Measurements from ENCODE around the gene RNF217.

RNF217 gene

GRCh38 chr6:125095580-125096301, 133.5 kb downstream of the RNF217 start:
- no peak for DNase-seq (ENCODE audit: low read depth in 2 of 2)

GRCh38 chr6:125097186-125097585, 134.9 kb downstream of the RNF217 start:
- no peak for DNase-seq (ENCODE audit: low read depth in 2 of 2)

DNA sequence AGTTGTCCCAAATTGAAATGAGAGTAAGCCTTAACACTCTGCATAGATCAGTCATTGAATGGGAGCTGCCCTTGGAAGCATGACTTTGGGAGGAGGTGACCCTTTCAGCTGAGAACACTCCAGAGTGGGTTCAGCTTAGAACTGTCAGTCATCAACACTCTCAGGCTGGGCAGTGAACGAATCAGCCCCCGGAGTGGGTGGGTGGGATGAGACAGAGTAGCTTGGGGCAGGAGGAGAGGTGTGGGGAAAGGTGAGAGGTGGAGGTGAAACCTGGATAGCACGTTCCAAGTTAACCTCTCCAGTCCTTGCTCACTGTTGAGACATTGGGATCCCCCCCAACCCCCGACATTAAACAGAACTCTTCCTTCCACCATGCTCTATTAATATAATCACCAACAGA, 136.0 kb downstream of the RNF217 start:
- DNase-seq (ENCODE audit: low read depth in 2 of 2), result no peak

- no peak for DNase-seq (ENCODE audit: low read depth in 2 of 2)
Observed at GRCh38 chr6:125099211-125100073, 137.2 kb downstream of the RNF217 start.

DNA sequence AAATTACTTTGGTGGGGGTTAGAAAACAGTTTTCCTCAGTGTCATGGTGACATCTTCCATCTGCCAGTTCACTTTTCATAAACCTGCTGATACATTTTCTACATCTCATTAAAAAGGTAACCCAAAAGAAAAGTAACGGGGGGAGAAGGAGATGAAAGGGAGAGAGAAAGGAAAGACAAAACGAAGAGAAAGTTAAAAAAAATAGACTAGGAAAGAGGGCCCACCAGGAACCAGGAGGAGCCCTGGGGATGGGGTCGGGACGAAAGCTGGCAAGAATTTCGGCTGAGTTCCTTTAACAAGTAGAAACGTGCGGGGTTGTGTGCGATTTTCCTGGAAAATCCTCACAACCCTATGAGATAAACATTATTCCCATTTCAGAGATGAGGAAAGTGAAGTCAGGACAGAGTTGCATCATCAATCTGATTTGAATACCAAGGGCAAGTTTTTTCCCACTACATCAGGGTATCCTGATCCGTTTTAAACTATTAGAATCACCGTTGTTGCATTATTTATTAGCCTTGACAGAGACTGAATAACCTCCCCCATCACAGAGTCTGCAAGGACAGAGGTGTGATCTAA, 137.9 kb downstream of the RNF217 start:
- DNase-seq (ENCODE audit: low read depth in 2 of 2), result no peak

GRCh38 chr6:125101128-125101527, 138.9 kb downstream of the RNF217 start:
- no peak for DNase-seq (ENCODE audit: low read depth in 2 of 2)

- DNase-seq (ENCODE audit: low read depth in 2 of 2), result no peak
Observed at GRCh38 chr6:125101631-125102030, 139.4 kb downstream of the RNF217 start.

DNA sequence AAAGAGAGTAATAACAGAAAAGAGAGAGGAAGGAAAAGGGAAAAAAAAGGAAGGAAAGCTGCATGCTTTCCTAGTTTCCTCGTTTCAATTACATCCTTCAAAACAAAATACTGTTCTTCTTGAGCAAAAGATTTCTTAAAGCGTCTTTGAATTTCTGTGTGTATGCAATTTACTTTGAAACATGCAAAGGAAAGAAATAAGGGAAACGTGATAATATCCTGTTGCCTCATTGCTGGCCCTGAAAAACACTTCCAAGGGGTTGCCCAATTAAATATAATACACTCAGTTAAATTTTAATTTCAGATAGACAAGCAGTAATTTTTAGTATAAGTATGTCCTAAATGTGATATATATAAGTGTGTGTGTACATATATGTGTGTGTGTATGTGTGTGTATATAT, 140.2 kb downstream of the RNF217 start:
- no peak for DNase-seq (ENCODE audit: low read depth in 2 of 2)

DNA sequence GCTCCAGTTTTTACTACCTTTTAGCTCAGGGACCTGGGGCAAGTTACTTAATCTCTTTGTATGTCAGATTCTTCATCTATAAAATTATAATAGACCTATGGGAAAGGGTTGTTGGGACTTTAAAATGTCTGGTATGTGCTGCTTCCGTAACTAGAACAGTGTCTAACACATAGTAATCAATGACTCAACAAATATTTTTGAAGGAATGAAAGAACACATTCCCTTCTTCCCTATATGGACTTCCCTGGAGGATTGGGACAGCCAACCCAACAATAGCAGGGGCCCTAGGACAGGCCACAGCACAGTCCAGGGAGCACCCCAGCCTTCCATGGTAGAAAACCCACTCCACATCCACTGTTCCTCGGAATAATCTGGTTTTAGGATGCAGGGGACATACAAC, 140.7 kb downstream of the RNF217 start:
- DNase-seq (ENCODE audit: low read depth in 2 of 2), result no peak

- DNase-seq (ENCODE audit: low read depth in 2 of 2), result no peak
Observed at GRCh38 chr6:125104425-125104824, 142.2 kb downstream of the RNF217 start.

- DNase-seq (ENCODE audit: low read depth in 2 of 2), result no peak
Observed at GRCh38 chr6:125107048-125107447, 144.8 kb downstream of the RNF217 start.

DNA sequence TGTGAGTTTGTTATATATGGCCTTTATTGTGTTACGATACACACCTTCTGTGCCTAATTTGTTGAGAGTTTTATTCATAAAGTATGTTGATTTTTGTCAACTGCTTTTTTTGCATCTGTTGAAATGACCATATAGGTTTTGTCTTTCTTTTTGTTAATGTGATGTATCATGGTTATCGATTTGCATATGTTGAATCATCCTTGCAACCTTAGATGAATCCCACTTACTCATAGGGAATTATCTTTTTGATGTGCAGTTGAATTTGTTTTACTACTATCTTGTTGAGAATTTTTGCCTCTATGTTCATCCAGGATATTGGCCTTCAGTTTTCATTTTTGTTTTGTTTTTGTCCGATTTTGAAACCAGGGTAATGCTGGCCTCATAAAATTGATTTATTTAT, 145.7 kb downstream of the RNF217 start:
- no peak for DNase-seq (ENCODE audit: low read depth in 2 of 2)

DNA sequence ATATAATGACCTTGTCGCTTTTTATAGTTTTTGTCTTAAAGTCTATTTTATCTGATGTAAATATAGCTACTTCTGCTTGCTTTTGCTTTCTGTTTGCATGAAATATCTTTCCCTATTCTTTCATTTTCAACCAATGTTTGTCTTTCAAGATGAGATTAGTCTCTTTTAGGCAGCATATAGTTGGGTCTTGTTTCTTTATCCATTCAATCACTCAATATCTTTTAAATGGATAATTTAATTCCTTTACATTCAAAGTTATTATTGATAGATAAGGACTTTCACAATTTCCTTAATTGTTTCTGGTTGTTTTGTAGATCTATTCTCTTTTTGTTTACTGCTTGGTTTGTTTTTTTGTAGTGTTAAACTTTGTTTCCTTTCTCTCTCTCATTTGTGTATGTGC, 147.8 kb downstream of the RNF217 start:
- DNase-seq (ENCODE audit: low read depth in 2 of 2), result no peak

DNA sequence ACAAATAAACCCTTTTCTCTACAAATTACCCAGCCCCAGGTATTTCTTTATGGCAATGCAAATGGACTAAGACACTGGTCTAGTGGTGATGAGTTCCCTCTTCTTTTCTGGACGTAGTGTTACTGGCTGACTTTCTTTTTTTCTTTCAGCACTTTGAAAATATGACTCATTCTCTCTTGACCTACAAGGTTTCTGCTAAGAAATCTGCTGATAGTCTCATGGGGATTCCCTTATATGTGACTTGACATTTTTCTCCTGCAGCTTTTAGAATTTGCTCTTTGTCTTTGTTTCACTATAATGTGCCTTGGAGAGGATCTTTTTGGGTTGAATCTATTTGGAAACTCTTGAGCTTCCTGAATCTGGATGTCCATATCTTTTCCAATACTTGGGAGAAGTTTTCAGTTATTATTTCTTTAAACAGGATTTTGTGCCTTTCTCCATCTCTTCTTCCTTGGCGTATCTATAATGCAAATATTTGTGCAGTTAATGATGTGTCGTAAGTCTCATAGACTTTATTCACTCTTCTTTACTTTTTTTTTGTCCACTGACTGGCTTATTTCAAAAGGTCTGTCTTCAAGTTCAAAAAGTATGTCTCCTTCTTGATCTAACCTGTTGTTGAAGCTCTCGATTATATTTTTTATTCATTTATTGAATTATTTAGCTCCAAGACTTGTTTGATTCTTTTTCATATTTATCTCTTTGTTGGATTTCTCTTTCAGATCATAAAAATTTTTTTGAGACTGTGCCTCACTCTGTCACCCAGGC, 149.2 kb downstream of the RNF217 start:
- DNase-seq (ENCODE audit: low read depth in 2 of 2), result no peak

GRCh38 chr6:125112934-125113333, 150.7 kb downstream of the RNF217 start:
- DNase-seq (ENCODE audit: low read depth in 2 of 2), result no peak

- no peak for DNase-seq (ENCODE audit: low read depth in 2 of 2)
Observed at GRCh38 chr6:125114248-125114858, 152.1 kb downstream of the RNF217 start.

GRCh38 chr6:125116170-125116569, 153.9 kb downstream of the RNF217 start:
- DNase-seq (ENCODE audit: low read depth in 2 of 2), result no peak

DNA sequence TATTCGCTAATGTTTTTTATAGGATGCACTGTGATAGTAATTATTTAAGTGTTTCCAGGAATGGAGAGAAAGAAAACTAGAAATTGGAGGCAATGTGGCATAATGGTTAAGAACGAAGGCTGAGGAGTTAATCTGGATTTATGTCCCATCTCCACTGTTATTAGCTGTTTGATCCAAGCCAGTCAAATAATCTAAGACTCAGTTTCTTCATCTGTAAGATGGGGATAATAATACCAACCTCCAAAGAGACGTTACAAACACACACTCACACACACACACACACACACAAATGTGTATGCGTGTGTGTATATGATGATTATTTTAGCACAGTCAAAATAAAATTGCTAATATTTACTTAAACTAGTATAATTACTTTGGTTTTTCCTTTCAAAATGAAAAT, 154.5 kb downstream of the RNF217 start:
- no peak for DNase-seq (ENCODE audit: low read depth in 2 of 2)

DNA sequence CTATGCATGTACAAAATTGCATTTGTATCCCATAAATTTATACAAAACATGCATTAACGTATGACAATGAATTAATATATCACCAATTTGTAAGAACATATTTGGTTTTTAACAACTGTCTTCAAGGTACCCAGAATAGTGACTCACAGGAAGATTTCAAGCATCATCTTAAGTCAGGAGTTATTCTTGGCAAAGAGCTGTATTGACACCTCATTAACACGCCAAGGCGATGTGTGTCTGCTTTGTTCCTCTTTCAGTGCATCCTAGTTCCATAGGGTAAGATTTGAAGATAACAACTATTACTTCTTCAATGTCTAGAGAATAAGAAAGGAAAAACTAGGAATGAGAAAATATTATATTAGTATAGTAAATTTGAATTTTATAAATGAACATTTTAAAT, 155.6 kb downstream of the RNF217 start:
- no peak for DNase-seq (ENCODE audit: low read depth in 2 of 2)

GRCh38 chr6:125120054-125120590, 157.9 kb downstream of the RNF217 start:
- no peak for DNase-seq (ENCODE audit: low read depth in 2 of 2)

- no peak for DNase-seq (ENCODE audit: low read depth in 2 of 2)
Observed at GRCh38 chr6:125121894-125122293, 159.7 kb downstream of the RNF217 start.
